CD4-positive, alpha-beta T cell treated with Interleukin-4 for 4 hours (primary cell): ENCODE measurements around the gene THEMIS.

Experiments
- DNase-seq: peaks from one replicate; pipeline ENCODE4 v3.0.0-alpha.2; 2020

Gene THEMIS

GRCh38 chr6:127857051-127857637 is 43.7 kb downstream of the THEMIS start:
- no peak for DNase-seq

DNA sequence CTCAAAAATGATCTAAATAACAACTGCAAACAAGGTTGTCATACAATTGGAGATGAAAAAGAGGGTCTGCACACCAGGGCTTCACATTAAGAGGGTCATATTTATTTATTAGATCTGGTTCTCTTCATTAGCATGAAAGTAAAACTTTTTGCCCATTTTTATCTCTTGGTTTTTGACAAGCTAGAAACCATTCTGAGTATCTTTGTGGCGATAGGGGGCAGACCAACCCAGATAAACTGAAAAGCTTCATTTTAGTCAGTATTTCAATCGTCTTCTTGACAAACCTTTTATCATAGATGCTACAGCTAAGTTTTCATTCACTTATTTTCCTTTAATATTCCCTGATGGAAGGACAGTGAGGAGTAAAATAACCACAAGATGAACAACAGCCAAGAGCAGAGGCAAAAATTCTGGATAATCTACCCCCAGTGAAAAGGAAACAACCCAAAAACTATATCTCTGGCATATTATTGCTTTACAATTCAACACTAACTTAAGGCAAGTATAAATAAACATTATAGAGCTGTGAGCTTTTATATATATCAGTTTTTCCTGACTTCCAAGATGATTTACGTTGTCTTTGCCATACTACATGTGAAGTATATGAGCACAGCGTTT is 45.2 kb downstream of the THEMIS start:
- DNase-seq: peak; percentile 70

DNA sequence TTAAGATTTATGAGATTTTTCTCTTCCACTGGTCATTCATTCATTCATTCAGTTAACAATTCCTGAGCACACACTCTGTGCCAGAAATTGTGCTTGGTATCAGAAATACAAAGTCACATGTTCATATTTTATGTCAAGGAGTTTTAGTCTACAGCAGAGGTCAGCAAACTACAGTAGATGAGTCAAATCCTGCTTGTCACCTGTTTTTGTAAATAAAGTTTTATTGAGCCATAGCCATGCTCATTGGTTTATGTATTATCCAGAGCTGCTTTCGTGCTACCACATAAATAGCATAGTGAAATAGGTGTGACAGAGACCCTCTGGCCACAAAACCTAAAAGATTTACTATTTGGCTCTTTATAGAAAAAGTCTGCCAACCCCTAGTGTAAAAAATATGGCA is 46.8 kb downstream of the THEMIS start:
- DNase-seq: no peak

- no peak for DNase-seq
These were observed 49.7 kb downstream of the THEMIS start for GRCh38 chr6:127851197-127851596.

GRCh38 chr6:127845242-127845641 is 55.6 kb downstream of the THEMIS start:
- DNase-seq: no peak

- no peak for DNase-seq
These were observed 56.3 kb downstream of the THEMIS start for GRCh38 chr6:127844529-127844928.

- no peak for DNase-seq
These were observed 57.3 kb downstream of the THEMIS start for GRCh38 chr6:127843582-127843981.

GRCh38 chr6:127842562-127842961 is 58.3 kb downstream of the THEMIS start:
- DNase-seq: no peak

GRCh38 chr6:127841811-127842210 is 59.0 kb downstream of the THEMIS start:
- no peak for DNase-seq

DNA sequence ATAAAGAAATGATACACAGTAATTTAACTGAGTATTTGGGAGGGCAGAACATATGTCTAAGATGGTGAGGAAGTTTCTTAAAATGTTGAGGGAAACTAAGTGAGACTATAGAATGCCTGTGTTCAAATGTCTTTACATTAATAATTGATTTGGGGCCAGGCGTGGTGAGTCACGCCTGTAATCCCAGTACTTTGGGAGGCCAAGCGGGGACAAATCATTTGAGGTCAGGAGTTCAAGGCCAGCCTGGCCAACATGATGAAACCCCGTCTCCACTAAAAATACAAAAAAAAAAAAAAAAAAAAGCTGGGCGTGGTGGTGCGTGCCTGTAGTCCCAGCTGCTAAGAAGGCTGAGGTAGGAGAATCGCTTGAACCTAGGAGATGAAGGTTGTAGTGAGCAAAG is 66.7 kb downstream of the THEMIS start:
- DNase-seq: no peak

DNA sequence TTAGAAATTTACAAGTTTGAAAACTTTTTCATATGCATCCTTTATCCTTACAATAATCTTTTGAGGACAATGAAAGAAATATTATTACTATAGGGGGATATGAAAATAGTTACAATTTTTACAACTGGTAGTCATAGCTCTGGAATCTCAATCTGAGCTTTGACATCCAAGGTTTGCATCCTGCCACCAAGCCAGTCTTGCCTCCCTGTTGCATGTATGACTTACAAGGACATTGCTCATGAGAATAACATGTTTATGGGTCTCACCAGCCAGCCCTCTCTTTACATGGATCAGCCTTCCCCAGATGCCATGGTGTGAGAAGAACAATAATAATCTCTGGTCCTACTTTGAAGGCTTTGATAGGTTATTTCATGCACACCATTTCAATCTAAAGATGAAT is 67.5 kb downstream of the THEMIS start:
- DNase-seq: no peak

DNA sequence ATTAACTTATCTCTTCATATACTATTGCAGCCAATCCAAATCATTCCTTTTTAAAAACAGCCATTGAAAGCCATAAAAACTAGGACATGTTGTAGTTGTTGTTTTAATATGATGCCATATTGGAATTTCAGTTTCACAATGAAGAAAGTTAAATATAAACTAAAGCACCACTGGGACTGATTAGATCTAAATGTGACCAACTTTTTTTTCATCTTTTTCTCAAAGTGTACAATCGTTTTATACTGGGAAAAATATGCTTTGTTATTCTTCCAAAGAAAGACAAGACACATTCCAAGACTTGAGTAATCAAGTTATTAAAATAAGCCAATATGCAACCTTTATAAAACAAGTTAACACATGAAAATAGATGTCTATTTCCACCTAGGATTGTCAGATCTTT is 68.5 kb downstream of the THEMIS start:
- no peak for DNase-seq

DNA sequence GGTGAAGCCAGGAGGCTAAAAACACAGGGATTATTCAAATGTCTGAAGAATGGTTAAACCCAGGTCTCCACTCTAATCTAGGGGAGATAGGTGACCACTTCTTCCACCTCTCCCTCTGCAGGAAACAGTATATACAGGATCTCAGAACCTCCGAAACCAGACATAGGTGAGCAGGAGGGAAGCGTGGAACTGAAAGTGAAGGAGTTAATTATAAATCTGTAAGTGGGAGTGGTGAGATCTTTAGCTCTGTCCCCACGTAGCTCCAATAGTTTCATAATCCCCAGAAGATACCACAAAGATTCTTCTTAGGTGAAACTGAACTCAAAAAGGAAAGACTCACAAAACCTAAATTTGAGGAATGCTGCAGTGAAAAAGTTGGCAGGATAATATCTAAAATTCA is 76.8 kb downstream of the THEMIS start:
- DNase-seq: no peak

- no peak for DNase-seq
These were observed 79.4 kb downstream of the THEMIS start for GRCh38 chr6:127821431-127821830.

DNA sequence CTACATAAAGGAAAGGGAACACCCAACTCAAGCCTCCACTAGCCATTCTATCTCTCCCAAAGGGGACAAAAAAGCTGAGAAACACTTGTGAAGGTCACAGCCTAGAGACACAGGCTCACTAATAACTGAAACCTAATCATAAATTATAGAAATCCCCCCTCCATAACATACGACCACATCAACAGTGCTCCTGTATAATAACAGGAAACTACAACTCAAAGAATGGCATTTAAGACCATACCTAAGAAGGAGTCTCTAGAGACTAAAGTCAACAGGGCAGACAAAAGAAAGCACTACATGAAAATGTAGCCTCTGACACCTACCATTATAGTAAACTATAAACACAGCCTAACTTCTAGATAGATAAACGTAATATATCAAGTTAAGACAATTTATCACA is 82.7 kb downstream of the THEMIS start:
- DNase-seq: peak; percentile 28

GRCh38 chr6:127816643-127817042 is 84.2 kb downstream of the THEMIS start:
- DNase-seq: no peak

GRCh38 chr6:127813699-127814027 is 87.2 kb downstream of the THEMIS start:
- DNase-seq: no peak

- DNase-seq: no peak
These were observed 87.7 kb downstream of the THEMIS start for GRCh38 chr6:127812985-127813698.

DNA sequence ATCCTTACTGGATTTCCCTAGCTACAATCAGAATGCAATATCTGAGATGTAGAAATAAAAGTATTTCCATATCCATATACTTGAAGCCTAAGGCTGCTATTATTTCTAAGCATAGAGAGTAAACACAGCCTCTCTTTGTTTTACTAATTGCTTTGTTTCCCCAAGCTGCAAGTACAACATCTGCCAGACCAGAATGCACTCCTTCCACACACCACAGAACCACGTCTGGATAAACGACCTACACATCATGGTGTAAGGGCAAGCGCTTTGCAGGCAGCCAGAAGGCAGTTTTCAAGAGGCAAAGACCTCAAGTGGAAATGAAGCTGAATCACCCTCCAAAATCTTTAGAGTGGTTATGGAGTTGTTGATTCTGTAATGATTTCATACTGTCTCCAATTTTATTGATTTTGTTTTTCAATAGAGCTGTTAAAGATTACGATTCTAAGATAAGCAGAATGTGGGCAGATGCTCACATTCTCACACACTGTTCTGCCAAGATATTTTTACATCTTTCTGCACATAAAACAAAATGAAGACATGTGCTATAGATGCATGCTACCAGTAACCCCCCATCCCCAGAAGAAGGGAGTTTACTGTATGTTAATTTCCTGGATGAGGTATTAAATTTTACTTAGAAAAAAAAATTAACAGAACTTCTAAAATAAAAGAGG is 88.8 kb downstream of the THEMIS start:
- DNase-seq: no peak

GRCh38 chr6:127807806-127808517 is 92.9 kb downstream of the THEMIS start:
- DNase-seq: no peak

GRCh38 chr6:127796713-127797112 is 104.1 kb downstream of the THEMIS start:
- DNase-seq: no peak

- no peak for DNase-seq
These were observed 106.5 kb downstream of the THEMIS start for GRCh38 chr6:127794405-127794804.

DNA sequence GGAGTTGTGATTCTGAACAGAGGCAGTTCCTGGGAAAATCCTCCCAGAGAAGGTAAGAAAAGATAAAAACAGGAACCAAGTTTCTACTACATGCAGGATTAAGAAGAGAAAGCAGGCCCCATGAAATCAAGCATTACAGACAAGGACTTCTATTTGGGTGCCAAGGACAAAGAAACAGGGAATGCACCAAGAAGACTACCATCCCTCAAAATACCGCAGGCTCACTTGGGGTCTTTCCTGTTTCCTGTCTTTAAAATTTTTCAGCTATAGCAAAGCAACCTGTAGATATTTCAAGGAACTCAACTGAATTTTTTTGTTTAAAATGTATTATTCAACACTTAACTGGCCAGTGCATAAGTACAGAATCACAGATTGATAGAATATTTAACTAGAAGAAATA is 107.5 kb downstream of the THEMIS start:
- DNase-seq: no peak
